COR-L47 (cell line): ENCODE measurements around the gene STK11.
"Not testable (repeated sequence)": the region's sequence is repeated elsewhere in the genome, so short reads cannot be mapped to it uniquely, and the experiment has no call there.

Experiments used
- DNase-seq: peaks from one replicate; lab custom pipeline; 2025; lab: John Stamatoyannopoulos, UW

The STK11 gene

DNA sequence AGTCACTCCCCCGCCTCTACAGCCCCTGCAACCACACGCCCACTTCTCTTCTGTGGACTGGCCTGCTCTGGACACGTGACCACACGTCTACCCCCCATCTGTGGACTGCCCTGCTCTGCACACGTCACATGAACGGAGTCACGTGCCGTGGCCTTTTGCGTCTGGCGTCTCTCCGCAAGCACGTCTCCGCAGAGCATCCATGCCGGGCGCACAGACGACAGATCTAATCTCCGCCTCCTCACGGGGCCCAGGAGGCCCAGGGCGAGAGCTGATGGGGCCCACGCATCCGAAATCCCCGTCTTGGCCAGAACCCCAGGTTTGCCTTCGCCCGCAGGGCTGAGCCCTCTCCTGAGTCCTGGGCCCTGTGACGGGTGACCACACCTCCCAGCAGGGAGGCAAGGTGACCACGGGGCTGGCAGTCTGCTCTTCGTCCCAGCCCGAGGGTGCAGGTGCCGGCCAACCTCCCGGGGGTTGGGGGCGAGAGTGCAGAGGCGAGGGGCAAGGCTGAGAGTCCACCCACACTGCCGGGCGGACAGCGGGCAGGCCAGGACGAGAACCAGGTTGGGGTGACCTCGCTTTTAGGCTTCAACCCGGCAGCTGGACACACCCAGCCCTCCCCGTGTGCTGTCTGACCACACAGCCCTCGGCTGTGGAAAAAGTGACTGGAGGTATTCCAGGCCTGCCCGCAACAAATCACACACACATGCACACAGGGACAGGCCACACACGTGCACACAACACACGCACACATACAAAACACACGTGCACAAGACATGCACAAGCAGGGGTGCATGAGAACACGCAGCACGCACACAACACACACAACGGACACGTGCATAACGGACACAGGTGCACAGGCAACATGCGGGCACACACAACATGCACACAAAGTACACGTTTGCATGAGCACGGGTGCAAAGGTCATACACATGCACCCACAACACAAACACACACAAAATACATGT is 35.4 kb upstream of the STK11 start:
- no peak for DNase-seq

DNA sequence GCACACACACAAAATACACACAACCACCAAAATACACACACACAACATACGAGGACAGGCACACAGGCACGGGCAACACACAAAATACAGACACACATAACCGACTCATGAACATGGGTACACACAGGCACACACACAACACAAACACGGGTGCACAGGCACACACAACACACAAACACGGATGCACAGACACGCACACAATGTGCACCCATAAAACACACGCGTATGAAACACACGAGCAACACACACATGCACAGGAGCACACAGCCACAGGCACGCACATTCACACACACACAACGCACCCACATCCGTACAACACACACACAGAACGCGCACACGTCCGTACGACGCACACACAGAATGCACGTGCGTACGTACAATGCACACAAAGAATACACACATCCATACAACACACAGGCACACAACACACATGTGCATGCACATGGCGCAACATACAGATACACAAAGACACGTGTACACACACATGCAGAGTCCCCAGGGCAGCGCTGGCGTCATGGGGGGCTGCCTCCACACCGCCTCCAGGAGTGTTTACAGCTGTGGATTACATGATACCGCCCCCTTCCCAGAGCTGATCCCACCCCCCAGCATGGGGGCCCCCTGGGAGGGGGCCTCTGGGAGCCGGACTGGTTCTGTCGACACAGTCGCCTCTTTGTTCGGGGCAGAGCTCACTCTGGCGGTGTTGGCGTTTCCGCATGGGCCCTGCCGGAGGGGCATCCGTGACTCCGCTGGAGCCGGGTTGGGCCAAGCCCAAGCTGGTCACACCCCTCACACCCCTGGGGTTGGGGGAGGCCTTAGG is 34.4 kb upstream of the STK11 start:
- DNase-seq = peak; percentile 56

DNA sequence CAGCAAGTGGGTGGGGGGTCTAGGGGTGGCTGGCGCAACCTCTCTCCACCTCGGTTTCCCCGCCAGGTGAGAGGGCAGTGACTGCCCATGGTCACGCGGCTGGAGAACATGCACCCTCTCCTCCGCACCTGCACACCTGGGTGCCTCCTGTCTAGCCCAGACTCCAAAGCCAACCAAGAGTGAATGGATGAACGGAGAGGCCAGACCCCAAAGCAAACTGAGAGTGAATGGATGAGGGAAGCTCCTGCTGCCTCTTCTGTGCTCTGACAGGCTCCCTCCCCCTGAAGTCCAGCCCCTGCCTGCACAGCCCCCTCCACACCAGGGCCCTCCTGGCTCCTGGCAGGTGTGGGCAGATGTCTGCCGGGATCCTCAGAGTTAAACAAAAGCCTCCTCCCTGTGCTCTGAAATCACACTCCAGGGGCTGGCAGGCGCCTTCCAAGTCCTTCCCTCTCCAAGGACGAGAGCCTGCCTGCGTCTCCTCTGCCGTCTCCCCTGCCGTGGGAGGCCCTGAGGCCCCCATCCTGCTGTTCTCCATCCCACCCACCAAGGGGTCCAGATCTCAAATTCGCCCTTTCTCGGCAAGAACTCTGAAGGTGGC is 33.7 kb upstream of the STK11 start:
- peak; percentile 83 for DNase-seq

DNA sequence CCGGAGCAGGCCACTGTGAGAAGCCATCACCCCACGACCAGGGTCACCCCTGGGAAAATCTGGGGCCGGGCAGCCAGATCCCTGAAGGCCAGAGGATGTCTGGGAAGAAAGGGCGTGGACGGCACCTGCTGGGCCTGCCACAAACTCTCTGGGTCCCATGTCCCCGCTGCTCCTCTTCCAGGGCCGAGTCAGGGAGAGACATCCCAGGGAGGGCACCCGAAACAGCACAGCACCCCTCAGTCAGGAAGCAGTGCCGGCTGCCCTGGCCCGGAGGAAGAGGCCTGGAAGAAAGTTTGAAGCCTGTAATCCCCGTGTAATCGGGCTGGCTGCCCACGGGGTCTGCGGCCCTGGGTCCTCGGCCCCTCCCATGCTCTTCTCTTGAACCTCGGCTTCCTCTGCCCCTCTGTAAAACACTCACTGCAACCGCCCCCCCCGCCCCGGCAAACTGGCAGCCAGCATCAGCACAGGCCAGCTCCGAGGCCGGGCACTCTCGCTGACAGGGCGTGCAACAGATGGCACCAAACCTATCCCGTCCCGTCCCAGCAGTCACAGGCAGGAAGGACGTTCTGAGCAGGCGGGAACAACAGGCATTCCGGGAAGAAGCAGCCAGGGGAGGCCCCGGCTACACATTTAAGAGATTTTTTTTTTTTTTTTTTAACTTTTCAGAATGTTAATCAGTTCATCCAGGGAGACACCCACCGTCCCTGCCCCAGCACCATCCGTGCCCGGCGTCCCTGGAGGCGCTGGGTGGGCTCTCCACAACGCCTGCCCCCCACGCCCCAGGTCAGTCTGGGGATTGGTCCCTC is 33.0 kb upstream of the STK11 start:
- no peak for DNase-seq

DNA sequence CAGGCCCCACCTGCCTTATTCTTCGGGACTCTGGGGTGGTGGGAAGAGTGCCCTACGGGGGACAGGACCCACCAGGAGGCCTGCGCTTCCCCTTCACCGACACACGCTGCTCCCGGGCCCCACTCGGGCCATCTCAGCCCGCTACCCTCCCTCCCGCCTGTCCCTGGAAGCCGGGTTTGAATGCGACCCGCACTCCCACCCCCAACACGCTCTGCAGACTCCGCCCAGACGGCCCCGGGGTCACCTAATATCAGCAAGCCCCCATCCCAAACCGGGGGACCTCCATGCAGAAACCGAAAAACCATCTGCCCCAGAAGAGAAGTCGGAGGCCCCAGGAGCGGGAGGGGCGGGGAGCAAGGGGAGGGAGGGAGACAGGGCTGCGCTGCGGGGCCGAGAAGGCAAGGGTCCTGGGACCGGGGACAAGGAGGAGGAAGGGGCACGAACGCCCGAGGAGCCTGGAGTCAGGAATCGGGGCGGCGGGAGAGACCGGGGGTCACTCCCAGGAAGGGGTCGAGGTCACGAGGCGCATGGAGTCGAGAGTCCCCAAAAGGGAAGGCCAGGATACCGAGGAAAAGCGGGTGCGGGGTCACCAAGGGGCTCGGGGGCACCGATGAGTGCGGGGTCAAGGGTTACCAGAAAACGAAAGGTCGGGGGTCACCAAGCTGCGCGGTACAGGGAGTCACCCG is 32.3 kb upstream of the STK11 start:
- DNase-seq = no peak

DNA sequence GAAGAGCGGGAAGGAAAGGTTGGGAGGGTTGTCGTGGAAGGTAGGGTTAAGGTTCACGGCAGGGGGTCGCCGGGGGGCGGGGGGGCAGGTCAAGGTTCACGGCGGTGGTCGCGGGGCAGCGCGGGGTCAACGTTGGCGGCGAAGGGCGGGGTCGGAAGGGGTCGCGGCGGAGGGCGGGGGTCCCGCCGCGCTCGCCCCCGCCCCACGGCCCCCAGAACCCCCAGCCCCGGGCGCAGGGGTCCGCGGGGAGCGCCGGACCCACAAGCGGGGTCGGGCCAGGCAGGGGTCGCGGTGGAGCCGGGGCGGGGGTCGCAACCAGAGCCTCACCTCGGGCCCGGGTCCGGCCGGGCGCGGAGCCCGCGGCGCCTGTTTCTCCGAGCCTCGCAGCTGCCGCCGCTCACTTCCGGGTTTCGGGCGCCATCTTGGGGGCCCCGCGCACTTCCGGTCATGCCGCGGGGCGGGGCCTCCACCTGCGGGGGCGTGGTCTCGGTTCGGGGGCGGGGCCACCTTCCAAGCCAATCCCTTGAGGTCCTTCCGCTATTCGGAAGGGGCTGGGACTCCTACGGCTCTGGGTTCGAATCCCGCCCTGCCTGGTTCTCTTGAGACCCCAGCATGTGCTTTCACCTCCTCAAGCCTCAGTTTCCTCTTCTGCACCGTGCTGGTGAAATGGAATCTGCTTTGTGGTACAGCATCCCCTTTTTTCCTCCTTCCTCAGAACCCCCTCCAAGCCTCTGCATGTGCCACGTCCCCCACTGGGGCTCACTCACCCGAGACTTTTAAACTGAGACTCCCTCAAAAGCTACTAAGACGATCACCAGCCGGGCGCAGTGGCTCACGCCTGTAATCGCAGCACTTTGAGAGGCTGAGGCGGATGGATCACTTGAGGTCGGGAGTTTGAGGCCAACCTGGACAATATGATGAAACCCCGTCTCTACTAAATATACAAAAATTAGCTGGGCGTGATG is 31.5 kb upstream of the STK11 start, which contains the start of gene SBNO2:
TSS of gene SBNO2 (minus strand) at position 424 of the 965 bp plus-strand sequence. CDS start 19,992 bp downstream, outside the sequence.
- DNase-seq = peak; percentile 72

DNA sequence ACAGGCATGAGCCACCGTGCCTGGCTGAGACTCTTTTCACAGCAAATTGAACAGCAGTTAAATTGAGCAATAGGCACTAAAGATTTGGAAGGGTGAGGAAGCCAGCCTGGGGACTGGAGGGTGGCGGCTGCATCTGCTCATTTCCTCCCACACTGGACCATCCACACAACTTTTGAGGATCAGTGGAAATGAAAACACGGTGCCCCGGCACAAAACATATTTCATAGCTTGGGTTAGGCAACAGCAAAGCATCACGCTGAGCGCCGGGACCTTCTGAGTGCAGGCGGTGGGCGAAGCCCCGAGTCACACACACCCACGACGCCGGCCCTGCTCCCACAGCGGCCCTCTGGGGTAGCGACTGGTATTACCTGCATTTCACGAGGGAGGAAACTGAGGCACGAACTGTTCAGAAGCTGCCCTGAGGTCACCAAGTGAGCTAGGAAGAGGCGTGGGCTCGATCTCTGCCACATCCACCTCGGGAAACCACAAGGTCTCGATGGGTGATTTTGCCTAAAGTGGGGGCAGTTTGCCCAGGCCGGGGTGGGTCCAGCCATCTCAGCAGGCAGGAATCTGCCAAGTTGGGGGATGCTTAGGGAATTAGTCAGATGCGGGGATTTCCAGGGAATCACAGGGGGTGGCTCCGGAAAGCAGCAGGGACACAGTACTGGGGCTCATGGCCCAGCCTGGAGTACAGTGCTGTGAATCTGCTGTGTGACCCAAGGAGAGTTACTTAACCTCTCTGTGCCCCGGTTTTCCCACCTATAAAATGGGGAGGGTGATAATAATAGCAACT is 28.1 kb upstream of the STK11 start:
- DNase-seq = no peak

DNA sequence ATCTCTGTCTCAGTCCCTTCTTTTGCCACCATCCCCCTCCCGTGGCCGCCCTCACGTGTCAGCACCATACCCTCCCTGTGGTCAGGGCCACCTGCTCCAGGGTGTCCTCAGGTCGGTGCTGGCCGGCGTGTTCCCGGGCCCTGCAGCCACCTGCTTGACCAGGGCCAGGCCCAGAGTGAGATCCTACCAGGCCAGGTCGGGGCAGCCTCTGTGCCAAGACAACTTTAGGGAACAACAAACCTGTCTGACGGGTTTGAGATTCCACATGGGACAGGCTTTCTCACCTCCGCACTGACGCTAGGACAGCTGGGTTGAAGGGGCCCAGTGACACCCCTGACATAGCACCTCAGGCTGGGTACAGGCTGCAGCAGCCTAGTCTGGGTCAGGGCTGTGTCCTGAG is 24.0 kb upstream of the STK11 start:
- DNase-seq = no peak

DNA sequence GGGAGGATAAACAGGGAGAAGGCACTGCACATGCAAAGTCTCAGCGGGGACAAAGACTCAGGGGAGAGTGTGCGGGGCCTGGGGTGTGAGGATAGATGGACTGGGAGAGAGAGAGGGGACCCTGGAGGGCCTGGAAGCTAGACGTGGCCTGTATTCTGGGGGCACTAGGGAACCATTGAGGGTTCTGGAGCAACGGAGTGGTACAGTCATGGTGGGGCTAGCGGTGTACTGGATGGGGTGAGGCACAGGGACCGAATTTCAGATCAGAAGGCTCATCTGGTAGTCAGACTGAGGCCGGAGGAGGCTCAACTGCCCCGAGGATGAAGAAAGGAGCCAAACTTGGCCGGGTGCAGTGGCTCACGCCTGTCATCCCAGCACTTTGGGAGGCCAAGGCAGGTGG is 23.5 kb upstream of the STK11 start:
- no peak for DNase-seq

DNA sequence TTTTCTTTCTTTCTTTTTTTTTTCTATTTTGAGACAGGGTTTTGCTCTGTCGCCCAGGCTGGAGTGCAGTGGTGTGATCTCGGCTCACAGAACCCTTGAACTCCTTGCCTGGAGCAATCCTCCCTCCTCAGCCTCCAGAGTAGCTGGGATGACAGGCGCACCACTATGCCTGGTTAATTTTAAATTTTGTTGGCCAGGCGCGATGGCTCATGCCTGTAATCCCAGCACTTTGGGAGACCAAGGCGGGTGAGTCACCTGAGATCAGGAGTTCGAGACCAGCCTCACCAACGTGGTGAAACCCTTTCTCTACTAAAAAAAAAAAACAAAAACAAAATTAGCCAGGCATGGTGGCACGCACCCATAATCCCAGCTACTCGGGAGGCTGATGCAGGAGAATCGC is 22.9 kb upstream of the STK11 start:
- DNase-seq = no peak

DNA sequence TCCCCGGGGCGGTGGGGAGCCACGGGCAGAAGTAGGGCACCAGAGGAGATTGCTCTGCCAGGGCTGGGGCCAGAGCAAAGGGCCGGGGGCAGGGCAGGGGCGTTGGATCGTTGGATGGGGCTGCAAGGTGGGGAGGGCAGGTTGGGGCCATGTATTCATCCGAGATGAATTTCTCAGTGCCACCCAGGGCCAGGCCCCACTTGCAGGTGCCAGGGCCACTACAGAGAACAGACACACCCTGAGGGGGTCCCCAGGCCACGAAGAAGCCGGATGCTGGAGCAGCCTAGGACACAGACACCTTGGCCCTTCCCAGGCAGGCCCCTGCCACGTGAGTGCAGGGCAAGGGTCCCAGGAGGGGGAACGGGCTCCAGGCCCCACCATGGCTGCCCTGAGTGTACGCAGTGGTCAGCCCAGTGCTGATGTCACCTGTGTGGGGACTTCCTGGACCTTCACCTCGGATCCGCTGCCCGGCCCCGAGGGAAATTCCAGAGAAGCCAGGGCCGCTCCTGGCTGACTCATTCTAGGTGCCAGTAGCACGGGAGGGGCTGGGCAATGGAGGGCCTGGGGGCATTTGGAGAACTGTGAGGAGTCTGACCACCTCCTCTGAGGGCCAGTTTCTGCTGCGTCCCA is 21.9 kb upstream of the STK11 start:
- DNase-seq = no peak

DNA sequence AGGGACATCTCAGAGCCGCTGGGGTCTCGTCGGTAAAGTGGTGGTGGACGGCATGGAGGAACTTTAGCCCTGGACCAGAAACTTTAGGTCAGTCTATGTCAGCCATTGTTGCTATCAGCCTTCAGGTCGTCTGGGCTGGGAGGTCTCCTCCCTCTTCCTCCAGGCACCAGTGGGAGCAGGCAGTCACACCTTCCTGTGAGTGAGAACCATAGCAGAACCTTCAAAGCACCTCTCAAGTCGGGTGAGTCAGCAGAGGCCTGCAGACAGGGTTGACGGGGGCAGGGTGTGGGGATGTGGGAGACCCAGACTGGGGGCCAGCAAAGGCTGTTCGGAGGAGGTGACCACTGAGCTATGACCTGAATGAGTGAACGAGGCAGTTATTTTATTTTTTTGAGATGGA is 16.2 kb upstream of the STK11 start:
- DNase-seq = no peak

DNA sequence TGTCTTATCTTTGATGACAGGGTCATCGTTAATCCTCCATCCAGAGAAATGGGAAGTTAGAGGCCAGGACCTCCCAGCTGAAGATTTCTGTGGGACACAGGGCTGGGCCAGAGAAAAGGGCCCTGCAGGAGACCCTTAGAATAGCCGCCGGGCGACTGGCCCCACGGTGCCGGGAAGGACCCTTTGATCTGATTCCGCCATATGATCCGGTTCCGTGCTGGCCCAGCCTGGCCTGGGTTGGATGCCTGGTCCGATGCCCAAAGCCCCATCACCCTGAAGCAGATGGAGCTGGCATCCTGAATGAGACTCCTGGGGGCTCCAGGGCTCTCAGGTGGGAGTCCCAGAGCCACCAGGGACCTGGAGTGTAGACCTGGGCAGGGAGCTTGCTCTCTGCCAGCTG is 6.0 kb upstream of the STK11 start:
- DNase-seq = no peak

DNA sequence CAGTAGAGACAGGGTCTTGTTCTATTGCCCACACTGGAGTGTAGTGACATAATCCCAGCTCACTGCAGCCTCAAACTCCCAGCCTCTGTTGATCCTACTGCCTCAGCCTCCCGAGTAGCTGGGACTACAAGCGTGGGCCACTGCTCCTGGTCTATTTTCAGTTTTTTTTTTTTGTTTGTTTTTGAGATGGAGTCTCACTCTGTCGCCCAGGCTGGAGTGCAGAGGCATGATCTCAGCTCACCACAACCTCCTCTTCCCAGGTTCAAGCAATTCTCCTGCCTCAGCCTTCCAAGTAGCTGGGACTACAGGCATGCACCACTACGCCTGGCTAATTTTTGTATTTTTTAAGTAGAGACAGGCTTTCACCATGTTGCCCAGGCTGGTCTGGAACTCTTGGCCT is 5.0 kb upstream of the STK11 start:
- DNase-seq = not testable (repeated sequence)

DNA sequence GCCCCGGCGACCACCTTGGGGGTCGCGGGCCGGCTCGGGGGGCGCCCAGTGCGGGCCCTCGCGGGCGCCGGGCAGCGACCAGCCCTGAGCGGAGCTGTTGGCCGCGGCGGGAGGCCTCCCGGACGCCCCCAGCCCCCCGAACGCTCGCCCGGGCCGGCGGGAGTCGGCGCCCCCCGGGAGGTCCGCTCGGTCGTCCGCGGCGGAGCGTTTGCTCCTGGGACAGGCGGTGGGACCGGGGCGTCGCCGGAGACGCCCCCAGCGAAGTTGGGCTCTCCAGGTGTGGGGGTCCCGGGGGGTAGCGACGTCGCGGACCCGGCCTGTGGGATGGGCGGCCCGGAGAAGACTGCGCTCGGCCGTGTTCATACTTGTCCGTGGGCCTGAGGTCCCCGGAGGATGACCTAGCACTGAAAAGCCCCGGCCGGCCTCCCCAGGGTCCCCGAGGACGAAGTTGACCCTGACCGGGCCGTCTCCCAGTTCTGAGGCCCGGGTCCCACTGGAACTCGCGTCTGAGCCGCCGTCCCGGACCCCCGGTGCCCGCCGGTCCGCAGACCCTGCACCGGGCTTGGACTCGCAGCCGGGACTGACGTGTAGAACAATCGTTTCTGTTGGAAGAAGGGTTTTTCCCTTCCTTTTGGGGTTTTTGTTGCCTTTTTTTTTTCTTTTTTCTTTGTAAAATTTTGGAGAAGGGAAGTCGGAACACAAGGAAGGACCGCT is 729 bp downstream of the STK11 start:
- no peak for DNase-seq

DNA sequence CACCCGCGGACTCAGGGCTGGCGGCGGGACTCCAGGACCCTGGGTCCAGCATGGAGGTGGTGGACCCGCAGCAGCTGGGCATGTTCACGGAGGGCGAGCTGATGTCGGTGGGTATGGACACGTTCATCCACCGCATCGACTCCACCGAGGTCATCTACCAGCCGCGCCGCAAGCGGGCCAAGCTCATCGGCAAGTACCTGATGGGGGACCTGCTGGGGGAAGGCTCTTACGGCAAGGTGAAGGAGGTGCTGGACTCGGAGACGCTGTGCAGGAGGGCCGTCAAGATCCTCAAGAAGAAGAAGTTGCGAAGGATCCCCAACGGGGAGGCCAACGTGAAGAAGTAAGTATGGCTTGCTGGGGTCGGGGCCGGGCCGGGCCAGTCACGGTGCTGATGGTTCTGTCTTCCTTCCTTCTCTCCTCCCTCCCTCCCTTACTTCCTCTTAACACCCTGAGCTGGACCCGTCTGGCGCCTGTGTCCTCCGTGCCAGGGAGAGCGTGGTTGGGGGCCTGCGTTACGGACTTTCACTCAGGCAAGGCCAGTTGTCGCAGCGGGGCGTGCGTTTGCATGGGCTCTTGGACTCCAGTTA is 1.4 kb downstream of the STK11 start:
- no peak for DNase-seq

DNA sequence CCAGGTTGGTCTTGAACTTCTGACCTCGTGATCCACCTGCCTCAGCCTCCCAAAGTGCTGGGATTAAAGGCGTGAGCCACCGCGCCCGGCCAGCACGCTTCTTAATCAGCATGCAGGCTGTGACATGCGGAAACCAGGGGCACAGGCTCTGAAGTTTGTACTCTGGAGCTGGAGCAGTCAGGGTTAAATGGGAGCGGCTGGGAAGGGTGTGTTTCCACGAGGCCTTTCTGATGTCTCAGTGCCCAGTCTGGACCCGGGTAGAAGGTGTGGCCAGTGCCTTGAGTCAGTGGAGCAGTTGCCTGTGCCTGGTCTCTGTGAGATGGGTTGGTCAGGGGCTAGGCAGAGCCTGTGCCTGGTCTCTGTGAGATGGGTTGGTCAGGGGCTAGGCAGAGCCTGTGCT is 3.3 kb downstream of the STK11 start:
- not testable (repeated sequence) for DNase-seq

DNA sequence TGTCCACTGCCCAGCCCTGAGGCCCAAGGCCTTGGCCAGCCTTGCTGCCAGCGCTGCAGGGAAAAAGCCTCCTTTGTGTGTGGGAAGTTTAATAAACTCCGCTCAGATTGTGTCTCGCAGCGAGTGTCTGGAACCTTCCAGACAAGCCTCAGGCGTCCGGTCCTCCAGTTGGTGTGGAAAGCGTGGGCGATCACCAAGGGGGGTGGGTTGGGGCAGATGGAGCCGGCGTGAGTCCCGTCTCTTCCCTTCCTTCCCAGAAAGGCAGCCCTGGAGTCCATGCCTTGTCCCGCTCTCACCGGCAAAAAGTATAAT is 4.6 kb downstream of the STK11 start:
- DNase-seq = no peak
